ENCODE data around the gene FTSJ1.

GRCh38 chrX:48520455-48520854 lies 44.5 kb downstream of the FTSJ1 start:
- no peak for TF ChIP-seq POLR2A (IDR thresholded peaks at IDR 0.05; ENCODE audit: low read depth, low read length)
- no peak for TF ChIP-seq SPI1 (IDR thresholded peaks at IDR 0.05; ENCODE audit: low read depth, low read length)
- TF ChIP-seq POLR2AphosphoS5 (IDR thresholded peaks at IDR 0.05; ENCODE audit: low read depth, low read length), result no peak
- TF ChIP-seq TAF1 (IDR thresholded peaks at IDR 0.05; ENCODE audit: low read depth, low read length), result no peak
- no peak for TF ChIP-seq POU2F2 (IDR thresholded peaks at IDR 0.05; ENCODE audit: low read depth, low read length)
- TF ChIP-seq PAX5 (IDR thresholded peaks at IDR 0.05; ENCODE audit: insufficient read depth, low read length, severe bottlenecking), result no peak

Measured in GM12891 (cell line).